GM12892 (cell line): Measurements from ENCODE around the gene CBX3.

Source experiments
- POLR2A ChIP-seq: IDR thresholded peaks from 2 replicates; pipeline ENCODE4 v1.6.1; 2011; ENCODE audit warnings: low read depth, low read length, control low read depth
- POLR2AphosphoS5 ChIP-seq: IDR thresholded peaks from 2 replicates; pipeline ENCODE4 v1.6.1; 2011; ENCODE audit warnings: low read depth, low read length, control low read depth
- TAF1 ChIP-seq: IDR thresholded peaks from 2 replicates; pipeline ENCODE4 v1.6.1; 2011; ENCODE audit warnings: low read depth, mild to moderate bottlenecking, control low read depth, low read length, borderline replicate concordance

DNA sequence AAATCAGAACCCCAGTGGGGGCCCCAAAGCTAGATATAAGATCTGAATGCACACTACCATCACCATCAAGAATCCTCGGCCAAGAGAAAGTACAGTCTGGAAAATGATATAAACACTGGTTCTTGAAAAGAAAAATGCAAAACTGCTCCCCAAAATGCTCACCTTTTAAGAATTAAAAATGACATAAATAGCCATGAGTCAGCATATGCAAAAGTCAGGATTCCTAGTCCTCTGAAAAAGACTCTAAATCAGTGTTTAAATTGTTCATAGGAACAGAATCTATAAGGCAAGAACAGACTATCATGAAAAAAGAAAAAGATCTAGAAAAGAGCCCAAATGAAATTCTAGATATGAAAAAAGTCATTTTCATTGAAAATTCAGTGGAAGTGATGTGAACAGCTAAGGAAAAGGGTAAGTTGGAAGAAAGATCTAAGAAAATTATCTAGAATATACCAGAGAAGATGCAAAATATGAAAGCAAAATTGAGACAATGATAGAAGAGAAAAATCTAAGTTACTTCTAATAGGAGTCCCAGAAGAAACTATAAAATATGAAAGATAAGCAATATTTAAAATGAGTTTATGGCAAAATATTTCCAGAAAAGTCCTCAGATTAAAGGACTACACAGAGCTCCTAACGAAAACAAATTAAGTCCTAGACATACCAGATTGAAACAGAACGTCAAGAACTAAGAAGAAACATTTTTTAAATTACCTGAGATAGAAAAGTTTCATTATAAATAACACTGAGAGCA lies 19.9 kb upstream of the CBX3 start:
- TF ChIP-seq POLR2A: no peak
- TF ChIP-seq POLR2AphosphoS5: no peak
- no peak for TF ChIP-seq TAF1
